Measurements from ENCODE around the gene COL4A2.

COL4A2 gene

GRCh38 chr13:110421061-110421460, 114.0 kb downstream of the COL4A2 start:
- no peak overlapping the region for H3K4me3 ChIP-seq (ENCODE audit: low read depth, low read length)
- CTCF ChIA-PET, result interaction anchor here (0.8 to 0.9 kb wide), 2 partner anchors 9 to 11 kb away, joined by 3 read pairs; no protein-coding TSS in a partner anchor
- no peak overlapping the region for H3K27ac ChIP-seq (ENCODE audit: extremely low read depth, low read depth, low read length)
- H3K9me3 ChIP-seq (ENCODE audit: control insufficient read depth, insufficient read depth, low read depth, low read length), result no peaks in the 10 kb centered on the region
- no peak for TF ChIP-seq ZFP69B (tag by site-specific recombination; IDR thresholded peaks at IDR 0.05)
- TF ChIP-seq ZNF768 (tag by site-specific recombination; IDR thresholded peaks at IDR 0.05), result no peak
- TF ChIP-seq ZNF140 (tag by site-specific recombination; IDR thresholded peaks at IDR 0.05), result 0 out of 2 replicates have a peak, but pooled peaks have one; percentile 6
- no peaks in the 10 kb centered on the region for H3K4me1 ChIP-seq (ENCODE audit: control insufficient read depth, insufficient read depth, low read length)
- no peaks in the 10 kb centered on the region for H3K36me3 ChIP-seq (ENCODE audit: control insufficient read depth in 2 of 2, insufficient read depth in 1 of 2, low read length in 2 of 2)
- POLR2A ChIA-PET, result no interaction called here

- POLR2A ChIA-PET, result no interaction called here
- no peak for TF ChIP-seq ZNF366 (tag by site-specific recombination; conservative IDR thresholded peaks at IDR 0.05)
- TF ChIP-seq ZNF626 (tag by site-specific recombination; IDR thresholded peaks at IDR 0.05), result no peak
- TF ChIP-seq ZNF610 (tag by site-specific recombination; IDR thresholded peaks at IDR 0.05; ENCODE audit: borderline replicate concordance), result no peak
- no peak for TF ChIP-seq CTCF (tag by site-specific recombination; IDR thresholded peaks at IDR 0.05)
- peak; percentile 69 for TF ChIP-seq PRDM1 (tag by site-specific recombination; IDR thresholded peaks at IDR 0.05)
- CTCF ChIA-PET, result interaction anchor here (0.7 kb wide), 1 partner anchor 9 kb away, joined by 4 read pairs; no protein-coding TSS in a partner anchor
Measured at GRCh38 chr13:110421696-110422385, 114.8 kb downstream of the COL4A2 start.

GRCh38 chr13:110422913-110423688, 116.0 kb downstream of the COL4A2 start:
- POLR2A ChIA-PET, result no interaction called here
- Histone ChIP-seq H3K27ac (ENCODE audit: extremely low read depth, low read depth, low read length) (no peak overlapping the region), H3K36me3 (ENCODE audit: control insufficient read depth in 2 of 2, insufficient read depth in 1 of 2, low read length in 2 of 2) (no peaks in the 10 kb centered on the region), H3K4me3 (ENCODE audit: low read depth, low read length) (no peak overlapping the region), H3K4me1 (ENCODE audit: control insufficient read depth, insufficient read depth, low read length) (no peaks in the 10 kb centered on the region), H3K9me3 (ENCODE audit: control insufficient read depth, insufficient read depth, low read depth, low read length) (no peaks in the 10 kb centered on the region)
- TF ChIP-seq ZBTB1 (tag by site-specific recombination; IDR thresholded peaks at IDR 0.05), result no peak
- TF ChIP-seq ZNF843 (tag by site-specific recombination; IDR thresholded peaks at IDR 0.05), result no peak
- no peak for TF ChIP-seq ZNF239 (tag by site-specific recombination; IDR thresholded peaks at IDR 0.05)
- no peak for TF ChIP-seq ZNF660 (tag by site-specific recombination; IDR thresholded peaks at IDR 0.05)
- no peak for TF ChIP-seq BCL11B (tag by site-specific recombination; IDR thresholded peaks at IDR 0.05; ENCODE audit: low read depth)
- TF ChIP-seq ZNF274 (IDR thresholded peaks at IDR 0.05; ENCODE audit: low read length), result no peak
- no peak for TF ChIP-seq ZNF274 (tag by site-specific recombination; IDR thresholded peaks at IDR 0.05; ENCODE audit: borderline replicate concordance)
- TF ChIP-seq YY2 (tag by site-specific recombination; IDR thresholded peaks at IDR 0.05), result no peak
- TF ChIP-seq ZNF16 (tag by site-specific recombination; IDR thresholded peaks at IDR 0.05; ENCODE audit: low read depth), result no peak
- CTCF ChIA-PET, result interaction anchor here (0.7 kb wide), 1 partner anchor 11 kb away, joined by 4 read pairs; no protein-coding TSS in a partner anchor

More at GRCh38 chr13:110421696-110422385, 114.8 kb downstream of the COL4A2 start:
- Histone ChIP-seq H3K36me3 (ENCODE audit: control insufficient read depth in 2 of 2, insufficient read depth in 1 of 2, low read length in 2 of 2) (no peaks in the 10 kb centered on the region), H3K9me3 (ENCODE audit: control insufficient read depth, insufficient read depth, low read depth, low read length) (no peaks in the 10 kb centered on the region), H3K27ac (ENCODE audit: extremely low read depth, low read depth, low read length) (no peak overlapping the region), H3K4me3 (ENCODE audit: low read depth, low read length) (no peak overlapping the region), H3K4me1 (ENCODE audit: control insufficient read depth, insufficient read depth, low read length) (no peaks in the 10 kb centered on the region)
